Measurements from ENCODE around the gene DENND1A. TPM values are rescaled to one million over a fixed set of nuclear protein-coding genes. Genes with fewer than 3 reads are reported as not detected.

Gene DENND1A
- total RNA-seq, 1 experiment from 2014 or later, result 42.5 TPM

- intact Hi-C loops (cut with micrococcal nuclease), result no loop called here
- no TSS peak for BruUV-seq (replicated peaks)
- Mint-ChIP-seq H3K27ac (ENCODE audit: low read depth, unreplicated experiment) (no peak overlapping the region), H3K36me3 (ENCODE audit: insufficient read depth, unreplicated experiment) (peaks cover 13% of the 10 kb centered on the region), H3K4me1 (ENCODE audit: insufficient read depth, unreplicated experiment) (no peaks in the 10 kb centered on the region), H3K4me3 (ENCODE audit: unreplicated experiment) (no peak overlapping the region), H3K27me3 (ENCODE audit: insufficient read depth, unreplicated experiment) (no peaks in the 10 kb centered on the region), H3K9me3 (ENCODE audit: unreplicated experiment) (no peaks in the 10 kb centered on the region)
- no peak for DNase-seq (ENCODE audit: unreplicated experiment)
- TF ChIP-seq CTCF (IDR thresholded peaks at IDR 0.05; ENCODE audit: unreplicated experiment), result no peak
- ChIA-PET POLR2A (no interaction called here), CTCF (no interaction called here)
These were observed 523.2 kb downstream of the DENND1A start for GRCh38 chr9:123406691-123407216.

- intact Hi-C loops (cut with micrococcal nuclease), result no loop called here
- ChIA-PET POLR2A (no interaction called here), CTCF (no interaction called here)
- TF ChIP-seq CTCF (IDR thresholded peaks at IDR 0.05; ENCODE audit: unreplicated experiment), result no peak
- Mint-ChIP-seq H3K4me1 (ENCODE audit: insufficient read depth, unreplicated experiment) (no peaks in the 10 kb centered on the region), H3K9me3 (ENCODE audit: unreplicated experiment) (no peaks in the 10 kb centered on the region), H3K27ac (ENCODE audit: low read depth, unreplicated experiment) (no peak overlapping the region), H3K4me3 (ENCODE audit: unreplicated experiment) (no peak overlapping the region), H3K27me3 (ENCODE audit: insufficient read depth, unreplicated experiment) (no peaks in the 10 kb centered on the region), H3K36me3 (ENCODE audit: insufficient read depth, unreplicated experiment) (peaks cover 10% of the 10 kb centered on the region)
- BruUV-seq (replicated peaks), result no TSS peak
- no peak for DNase-seq (ENCODE audit: unreplicated experiment)
These were observed 523.9 kb downstream of the DENND1A start for GRCh38 chr9:123406016-123406415.

GRCh38 chr9:123402981-123403509, 526.9 kb downstream of the DENND1A start:
- ChIA-PET POLR2A (no interaction called here), CTCF (interaction anchor here (0.9 to 1.1 kb wide), 3 partner anchors 21 to 848 kb away, joined by 3 to 6 read pairs (median 4); no protein-coding TSS in a partner anchor)
- no peaks in the 10 kb centered on the region for H3K27me3 Mint-ChIP-seq (ENCODE audit: insufficient read depth, unreplicated experiment)

More at GRCh38 chr9:123402981-123403509, 526.9 kb downstream of the DENND1A start:
- TF ChIP-seq CTCF (IDR thresholded peaks at IDR 0.05; ENCODE audit: unreplicated experiment), result no peak
- no peak overlapping the region for H3K27ac Mint-ChIP-seq (ENCODE audit: low read depth, unreplicated experiment)
- H3K4me1 Mint-ChIP-seq (ENCODE audit: insufficient read depth, unreplicated experiment), result no peaks in the 10 kb centered on the region
- intact Hi-C loops (cut with micrococcal nuclease), result no loop called here
- no peak for DNase-seq (ENCODE audit: unreplicated experiment)
- no peaks in the 10 kb centered on the region for H3K9me3 Mint-ChIP-seq (ENCODE audit: unreplicated experiment)
- no TSS peak for BruUV-seq (replicated peaks)
- H3K36me3 Mint-ChIP-seq (ENCODE audit: insufficient read depth, unreplicated experiment), result peaks cover 8% of the 10 kb centered on the region
- no peak overlapping the region for H3K4me3 Mint-ChIP-seq (ENCODE audit: unreplicated experiment)
